HG02981 (cell line): ENCODE measurements around the gene KIAA0586.
"Not testable (repeated sequence)": the region's sequence is repeated elsewhere in the genome, so short reads cannot be mapped to it uniquely, and the experiment has no call there.

Experiments
- ATAC-seq: cut with Tn5 transposase; IDR thresholded peaks from one replicate; pipeline ENCODE4 v1.9.1; 2021; ENCODE audit warnings: mild to moderate bottlenecking, moderate library complexity; ENCODE audit not compliant: unreplicated experiment

KIAA0586 gene

DNA sequence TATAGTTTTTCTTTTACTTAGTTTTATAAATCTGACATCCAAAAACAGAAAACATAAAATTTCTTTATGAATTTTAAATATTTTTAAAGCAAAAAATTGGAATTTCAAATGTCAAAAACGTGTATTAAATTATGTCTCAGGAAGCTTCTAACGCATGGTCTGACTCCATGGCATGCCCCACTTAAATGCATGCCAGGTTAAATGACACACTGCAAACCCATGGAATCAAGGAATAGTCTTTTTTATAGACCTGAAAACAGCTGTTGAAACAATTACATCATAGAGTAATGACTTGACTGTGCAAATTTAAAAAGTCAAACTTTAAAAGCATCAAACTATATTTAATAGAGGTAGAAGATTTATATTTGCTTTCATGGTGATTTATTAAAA, 114.1 kb downstream of the KIAA0586 start:
- no peak for ATAC-seq

DNA sequence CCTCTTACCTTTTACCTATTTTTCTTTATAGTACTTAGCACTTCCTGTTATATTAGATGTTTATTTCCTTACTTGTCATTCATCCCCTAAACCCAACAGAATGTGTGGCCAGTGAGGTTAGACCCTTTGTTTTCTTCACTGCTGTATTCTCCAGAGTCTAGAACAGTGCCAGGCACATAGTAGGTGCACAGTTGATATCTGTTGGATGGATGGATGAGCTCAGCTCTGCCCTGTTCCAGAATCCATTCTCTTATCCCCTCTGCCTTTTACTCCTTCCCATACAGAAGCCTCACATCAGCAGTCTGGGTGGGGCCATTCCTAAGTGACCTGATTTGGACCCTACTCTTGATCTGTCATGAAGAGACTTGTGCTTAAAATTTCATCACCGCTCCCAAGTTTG, 115.7 kb downstream of the KIAA0586 start:
- no peak for ATAC-seq

DNA sequence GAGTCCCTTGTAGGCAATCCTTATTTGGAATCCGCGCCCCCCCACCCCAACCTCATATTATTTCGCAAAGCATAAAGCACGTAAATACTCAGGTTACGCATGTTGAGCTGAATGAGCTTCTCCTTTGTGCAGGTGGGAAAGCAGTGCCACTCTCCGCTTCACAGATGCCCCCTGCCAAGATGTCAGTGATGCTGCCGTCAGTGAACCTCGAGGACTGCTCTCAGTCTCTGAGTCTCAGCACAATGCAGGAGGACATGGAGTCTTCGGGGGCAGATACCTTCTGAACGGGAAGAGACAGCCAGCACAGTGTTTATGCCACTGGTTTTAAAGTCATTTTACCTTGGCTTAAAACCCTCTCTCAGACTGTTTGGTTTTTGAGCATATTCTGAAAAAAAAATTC, 120.1 kb downstream of the KIAA0586 start:
- ATAC-seq, result no peak

DNA sequence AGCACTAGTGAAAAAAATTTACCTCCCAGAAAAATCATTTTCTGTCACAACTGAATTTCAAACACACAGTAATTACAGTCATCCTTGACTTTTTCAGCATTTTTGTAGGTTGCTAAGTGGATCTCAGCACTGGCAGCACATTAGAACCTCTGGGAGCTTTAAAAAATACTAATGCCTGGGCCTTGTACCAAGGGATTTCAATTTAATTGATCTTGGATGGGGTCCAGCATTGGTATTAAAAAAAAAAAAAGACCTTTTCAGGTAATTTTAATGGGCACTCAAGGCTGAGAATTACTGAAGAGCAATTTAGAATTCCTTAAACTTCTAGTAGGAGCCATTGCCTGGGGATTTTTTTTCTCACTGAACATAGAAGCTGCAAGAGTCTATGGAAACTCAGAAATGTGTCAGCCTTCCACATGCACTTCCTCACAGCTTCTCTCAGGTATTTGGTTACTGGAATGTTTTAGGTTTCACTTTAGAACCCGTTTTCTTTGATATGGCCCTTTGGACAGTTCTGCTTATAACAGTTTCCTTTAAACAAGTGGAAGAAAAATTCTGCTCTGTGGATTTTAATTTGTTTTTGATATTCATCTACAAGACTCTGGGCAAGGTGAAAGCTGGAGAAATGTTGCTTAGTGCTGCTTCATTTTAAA, 121.7 kb downstream of the KIAA0586 start:
- no peak for ATAC-seq

DNA sequence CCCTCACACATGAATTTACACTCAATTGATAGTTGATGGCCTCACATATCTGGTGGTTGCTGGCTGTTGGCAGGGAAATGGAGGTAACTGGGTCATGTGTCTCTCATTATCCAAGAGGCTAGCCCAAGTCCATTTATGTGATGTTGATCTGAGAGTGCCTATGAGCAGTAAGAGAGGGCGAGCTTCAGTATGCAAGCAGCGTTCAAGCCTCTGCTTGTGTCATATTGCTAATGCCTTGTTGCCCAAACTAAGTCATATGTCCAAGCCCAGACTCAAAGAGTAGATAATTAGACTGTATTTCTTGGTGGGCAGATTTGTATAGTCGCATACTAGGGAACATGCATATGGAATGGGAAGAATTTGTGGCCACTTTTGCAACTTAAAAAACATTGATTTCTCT, 126.4 kb downstream of the KIAA0586 start:
- ATAC-seq, result no peak

DNA sequence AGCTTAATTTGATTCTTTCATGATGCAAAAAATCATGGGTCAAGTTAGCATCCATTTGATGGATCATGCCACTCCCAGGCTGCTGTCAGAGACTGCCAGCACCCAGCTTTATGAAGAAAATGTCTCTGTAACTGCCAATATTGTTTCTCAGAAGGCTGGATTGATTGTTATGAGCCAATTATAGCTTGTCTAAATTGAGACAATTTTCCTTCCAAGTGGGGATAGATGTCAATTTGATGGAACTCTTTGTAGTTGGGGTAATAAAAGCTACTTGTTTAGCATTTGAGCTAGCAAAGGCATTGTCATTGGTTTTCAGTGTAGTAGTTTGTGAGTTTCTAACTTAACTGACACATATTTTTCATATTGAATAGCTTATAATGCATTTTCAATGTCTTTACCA, 128.1 kb downstream of the KIAA0586 start:
- ATAC-seq, result no peak

DNA sequence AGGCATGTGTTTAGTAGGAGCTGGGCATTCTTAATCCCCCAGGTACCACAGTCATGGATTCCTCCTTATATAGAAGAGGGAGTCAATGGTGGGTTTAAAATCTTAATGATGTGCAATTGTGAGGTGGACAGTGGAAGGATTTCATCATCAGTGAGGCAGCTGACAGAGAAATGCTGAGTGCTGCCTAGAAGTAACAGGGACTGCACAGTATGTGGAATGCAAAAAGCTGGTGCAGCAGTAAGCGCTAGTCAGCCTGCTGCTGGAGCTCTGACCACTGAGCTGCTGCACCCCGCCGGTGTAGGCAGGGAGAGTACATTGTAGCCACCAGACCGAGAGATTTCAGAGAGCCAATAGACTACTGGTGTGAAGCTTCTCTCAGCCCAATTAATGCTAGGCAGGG, 129.7 kb downstream of the KIAA0586 start:
- ATAC-seq, result no peak

DNA sequence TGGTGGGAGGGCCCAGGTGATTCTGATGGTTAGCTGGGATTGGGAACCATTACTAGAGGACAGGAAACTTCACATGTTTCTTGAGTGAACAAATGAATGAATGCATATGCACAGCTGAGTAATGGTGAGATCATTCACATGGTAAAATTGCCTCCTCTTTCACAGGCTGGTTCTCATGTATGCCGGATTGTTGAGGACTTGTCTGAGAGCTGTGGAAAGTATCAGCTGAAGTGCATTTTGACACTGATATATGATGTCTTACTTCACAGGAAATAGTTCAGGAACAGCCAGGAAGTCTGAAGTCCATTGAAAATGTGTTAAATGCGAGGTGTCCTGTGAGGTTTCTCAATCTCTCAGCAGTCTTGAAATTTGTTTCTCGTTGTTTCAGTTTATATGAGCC, 132.7 kb downstream of the KIAA0586 start:
- ATAC-seq, result no peak

DNA sequence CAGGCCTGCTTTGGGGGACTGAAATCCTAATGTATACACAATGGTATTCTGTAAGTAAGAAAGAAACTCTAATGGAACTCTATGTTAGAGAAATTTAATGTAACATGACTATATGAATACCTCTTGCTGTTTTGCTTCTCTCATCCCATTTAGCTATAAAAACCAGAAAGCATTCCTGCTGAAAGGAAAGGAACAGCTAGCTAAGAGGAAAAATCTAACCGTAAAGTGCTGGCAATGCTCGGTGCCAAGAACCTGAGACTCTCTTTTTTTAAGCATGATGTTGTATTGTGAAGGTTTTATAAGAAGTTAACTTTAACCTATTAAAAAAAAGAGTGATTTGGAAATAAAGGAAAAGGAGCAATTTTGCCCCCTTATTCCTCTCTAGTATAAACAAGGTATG, 134.6 kb downstream of the KIAA0586 start:
- no peak for ATAC-seq

DNA sequence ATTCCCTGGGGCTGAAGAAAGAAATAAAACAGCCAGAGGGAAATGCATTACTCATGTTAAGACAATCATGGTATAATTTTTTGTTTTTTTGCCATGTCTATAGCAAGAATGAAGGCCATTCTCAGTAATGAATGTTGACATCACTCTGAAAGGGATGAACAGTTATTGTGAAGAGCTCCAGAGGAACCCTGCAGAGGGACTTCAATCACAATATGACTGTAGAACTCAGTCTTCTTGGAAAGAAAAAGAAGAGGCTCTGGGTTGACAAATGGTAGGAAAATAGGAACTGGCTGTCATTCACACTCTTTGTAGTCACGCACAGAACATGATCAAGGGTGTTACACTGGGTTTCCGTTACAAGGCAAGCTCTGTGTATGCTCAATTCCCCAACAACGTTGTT, 136.5 kb downstream of the KIAA0586 start:
- ATAC-seq, result no peak

DNA sequence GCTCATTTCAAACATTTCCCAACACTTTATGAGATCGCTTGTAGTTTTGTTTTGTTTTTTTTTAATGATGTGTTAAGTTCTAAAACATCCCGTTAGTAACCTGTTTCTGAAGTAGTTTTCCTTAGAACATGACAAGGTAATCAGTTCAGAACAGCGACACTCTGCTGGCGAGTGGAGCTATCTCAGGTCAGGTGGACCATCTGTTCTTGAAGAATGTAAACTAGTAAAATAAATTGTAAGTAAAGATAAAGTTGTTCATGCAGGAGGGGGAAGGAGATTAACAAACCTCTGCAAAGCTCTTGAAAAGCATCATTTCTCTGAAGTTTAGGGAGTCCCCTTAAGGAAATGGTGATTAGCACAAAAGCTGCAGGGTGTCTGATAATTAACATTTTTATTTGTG, 138.3 kb downstream of the KIAA0586 start:
- ATAC-seq, result no peak

DNA sequence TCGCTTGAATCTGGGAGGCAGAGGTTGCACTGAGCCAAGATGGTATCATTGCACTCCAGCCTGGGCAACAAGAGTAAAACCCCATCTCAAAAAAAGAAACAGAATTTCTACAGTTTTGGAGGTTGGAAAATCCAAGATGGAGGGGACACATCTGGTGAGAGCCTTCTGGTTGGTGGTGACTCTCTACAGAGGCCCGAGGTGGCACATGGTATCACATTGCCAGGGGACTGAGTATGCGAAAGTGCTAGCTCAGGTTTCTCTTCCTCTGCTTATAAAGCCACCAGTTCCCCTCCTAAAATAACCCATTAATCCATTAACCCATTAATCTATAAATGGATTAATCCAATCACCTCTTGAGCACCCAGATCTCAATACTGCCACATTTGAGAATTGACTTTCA, 139.5 kb downstream of the KIAA0586 start:
- no peak for ATAC-seq

DNA sequence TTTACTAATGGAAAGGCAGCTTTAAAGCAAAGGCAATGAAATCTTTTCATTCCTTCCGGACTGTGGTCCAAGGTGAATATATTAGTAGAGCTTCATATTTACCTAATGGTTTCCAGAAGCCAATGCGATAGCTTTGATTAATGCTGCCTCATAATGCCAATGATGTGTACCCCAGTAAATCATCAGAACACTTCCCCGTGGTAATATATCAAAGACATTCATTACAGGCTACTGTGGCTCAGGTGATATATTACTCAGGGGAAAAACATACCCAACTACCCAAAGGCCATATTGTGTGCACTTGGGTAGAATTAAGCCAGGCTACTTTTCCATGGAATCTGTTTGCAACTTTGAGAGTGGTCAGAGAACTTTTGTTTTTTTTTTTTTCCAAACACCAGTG, 140.8 kb downstream of the KIAA0586 start:
- no peak for ATAC-seq

DNA sequence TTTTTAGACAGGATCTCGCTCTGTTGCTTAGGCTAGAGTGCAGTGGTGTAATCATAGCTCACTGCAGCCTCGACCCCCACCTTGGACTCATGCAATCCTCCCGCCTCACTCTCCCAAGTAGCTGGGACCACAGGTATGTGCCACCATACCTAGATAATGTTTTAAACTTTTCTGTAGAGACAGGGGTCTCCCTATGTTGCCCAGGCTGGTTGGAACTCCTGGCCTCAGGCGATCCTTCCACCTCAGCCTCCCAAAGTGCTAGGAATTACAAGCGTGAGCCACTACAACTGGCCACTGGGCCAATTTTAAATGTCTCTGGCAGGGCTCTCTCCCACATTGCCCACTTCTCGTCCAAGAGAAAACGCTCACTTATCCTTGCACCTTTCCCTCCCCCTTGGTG, 143.7 kb downstream of the KIAA0586 start:
- no peak for ATAC-seq

DNA sequence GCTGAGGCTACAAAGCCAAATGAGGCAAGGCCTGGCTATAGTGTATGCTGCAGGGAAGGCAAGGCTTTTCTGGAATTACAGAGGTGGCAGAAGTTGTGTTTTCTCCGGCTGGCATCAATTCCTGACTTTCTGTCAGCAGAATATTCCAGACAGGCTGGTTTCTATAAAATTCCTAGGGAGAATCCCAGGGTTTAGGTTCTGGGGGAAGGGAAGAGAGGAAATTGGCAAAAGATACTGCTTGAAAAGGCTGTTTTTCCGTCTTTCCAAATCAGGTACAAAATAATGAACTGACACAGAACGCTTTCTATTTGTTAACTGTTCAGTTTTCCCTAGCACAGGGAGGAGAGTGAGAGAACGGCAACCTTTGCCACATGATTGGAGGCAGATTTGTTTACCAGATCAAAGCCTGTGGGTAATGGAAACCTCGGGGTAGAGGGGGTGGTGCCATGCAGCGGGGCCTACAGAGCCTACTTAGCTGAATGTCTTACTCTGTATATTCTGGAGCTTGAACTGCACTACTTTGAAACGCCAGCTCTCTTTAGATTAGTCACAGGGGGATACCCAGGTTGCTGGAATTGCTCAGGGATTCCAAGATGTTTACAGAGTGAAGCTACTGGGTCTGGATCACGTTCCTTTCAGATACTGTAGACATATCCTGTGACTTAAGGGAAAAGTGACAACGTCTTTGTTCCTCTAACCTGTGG, 144.4 kb downstream of the KIAA0586 start:
- ATAC-seq, result no peak

DNA sequence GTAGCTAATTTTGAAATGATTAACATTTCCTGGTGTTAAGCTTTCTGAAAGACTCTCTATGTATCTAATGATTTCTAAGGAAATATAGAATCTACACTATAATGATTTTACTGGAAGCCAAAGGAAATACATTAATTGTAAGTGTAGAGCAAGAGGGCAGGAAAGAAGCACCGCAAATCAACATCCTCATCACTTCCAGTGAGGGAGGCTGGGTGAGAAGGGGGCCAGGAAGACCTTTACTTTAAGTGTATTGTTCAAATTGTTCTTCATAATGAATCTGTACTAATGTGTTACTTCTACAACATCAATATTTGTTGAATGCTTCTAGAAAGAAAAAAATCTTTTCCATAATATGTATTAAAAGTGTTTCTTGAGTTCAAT, 144.9 kb downstream of the KIAA0586 start:
- ATAC-seq, result no peak

DNA sequence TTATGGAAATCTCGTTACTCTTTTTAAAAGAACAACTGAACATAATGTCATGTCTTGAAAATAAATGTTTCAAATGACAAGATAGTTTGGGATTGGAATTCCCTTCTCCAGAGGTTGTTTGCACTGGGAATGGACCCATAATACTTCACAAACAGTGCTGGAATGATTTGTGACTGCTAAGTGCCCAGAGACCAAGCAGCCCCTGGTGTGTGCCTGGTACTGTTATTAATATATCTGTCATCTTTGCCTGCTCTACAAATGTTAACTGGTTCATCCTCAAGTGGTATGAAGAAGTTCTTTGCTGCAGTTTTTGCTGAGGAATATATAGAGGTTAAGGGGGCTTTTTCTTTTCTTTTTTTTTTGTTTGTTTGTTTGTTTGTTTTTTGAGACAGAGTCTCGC, 145.3 kb downstream of the KIAA0586 start:
- ATAC-seq, result no peak

DNA sequence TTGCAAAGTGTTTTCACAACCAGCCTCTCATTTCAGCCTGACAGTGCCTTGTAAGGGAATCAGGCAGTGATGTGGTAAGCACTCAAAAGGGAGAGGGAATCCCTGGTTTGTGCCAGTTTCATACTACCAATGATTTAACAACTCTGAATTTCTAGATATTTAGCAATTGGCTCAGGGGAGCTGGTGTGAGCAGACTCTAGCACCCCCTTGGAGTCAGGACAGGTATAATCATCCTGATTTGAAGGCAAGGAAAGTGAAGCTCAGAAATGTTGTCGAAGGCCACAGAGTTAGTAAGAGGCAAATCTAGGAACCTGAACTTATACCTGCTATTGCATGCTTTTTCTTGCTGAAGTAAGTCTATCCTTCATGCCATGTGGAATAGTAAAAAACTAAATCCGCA, 147.1 kb downstream of the KIAA0586 start:
- no peak for ATAC-seq

DNA sequence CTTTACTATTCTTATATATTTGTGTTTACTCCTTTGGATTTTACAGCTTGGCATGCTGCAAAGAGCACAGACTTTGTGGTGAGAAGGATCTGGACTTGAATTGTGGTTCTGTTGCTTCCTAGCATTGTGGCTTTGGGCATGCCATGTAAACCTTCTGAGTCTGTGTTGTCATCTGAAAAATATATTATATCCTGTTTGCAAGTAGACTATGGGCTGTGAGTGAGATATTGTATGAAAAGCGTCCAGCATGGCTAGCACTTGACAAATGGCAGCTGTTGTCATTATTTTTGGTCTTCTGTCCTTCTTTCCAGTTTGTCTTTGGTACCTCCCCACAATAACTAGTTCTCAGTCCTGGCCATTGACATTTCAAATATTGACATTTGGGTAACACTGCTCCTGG, 148.4 kb downstream of the KIAA0586 start:
- no peak for ATAC-seq

DNA sequence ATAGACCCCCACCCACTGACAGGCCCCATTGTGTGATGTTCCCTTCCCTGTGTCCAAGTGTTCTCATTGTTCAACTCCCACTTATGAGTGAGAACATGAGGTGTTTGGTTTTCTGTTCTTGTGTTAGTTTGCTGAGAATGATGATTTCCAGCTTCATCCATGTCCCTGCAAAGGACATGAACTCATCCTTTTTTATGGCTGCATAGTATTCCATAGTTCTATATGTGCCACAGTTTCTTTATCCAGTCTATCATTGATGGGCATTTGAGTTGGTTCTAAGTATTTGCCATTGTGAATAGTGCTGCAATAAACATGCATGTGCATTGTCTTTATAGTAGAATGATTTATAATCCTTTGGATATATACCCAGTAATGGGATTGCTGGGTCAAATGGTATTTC, 152.5 kb downstream of the KIAA0586 start:
- ATAC-seq, result not testable (repeated sequence)

DNA sequence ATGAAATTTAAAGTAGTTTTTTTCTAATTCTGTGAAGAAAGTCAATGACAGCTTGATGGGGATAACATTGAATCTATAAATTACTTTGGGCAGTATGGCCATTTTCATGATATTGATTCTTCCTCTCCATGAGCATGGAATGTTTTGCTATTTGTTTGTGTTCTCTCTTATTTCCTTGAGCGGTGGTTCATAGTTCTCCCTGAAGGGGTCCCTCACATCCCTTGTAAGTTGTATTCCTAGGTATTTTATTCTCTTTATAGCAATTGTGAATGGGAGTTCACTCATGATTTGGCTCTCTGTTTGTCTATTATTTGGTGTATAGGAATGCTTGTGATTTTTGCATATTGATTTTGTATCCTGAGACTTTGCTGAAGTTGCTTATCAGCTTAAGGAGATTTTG, 153.9 kb downstream of the KIAA0586 start:
- not testable (repeated sequence) for ATAC-seq

DNA sequence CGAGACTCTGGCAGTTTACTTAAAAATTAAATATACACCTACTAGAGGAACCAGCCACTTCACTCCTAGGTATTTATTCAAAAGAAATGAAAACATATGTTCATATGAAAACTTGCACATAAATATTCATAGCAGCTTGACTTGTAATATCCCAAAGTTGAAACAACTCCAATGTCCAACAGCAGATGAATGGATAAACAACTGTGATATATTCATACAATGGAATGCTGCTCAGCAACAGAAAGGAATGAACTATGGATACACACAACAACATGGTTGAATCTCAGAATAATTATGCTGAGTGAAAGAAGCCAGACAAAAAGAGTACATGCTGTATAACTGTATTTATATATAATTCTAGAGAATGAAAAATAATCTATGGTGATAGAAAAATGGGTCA, 156.9 kb downstream of the KIAA0586 start:
- ATAC-seq, result no peak

DNA sequence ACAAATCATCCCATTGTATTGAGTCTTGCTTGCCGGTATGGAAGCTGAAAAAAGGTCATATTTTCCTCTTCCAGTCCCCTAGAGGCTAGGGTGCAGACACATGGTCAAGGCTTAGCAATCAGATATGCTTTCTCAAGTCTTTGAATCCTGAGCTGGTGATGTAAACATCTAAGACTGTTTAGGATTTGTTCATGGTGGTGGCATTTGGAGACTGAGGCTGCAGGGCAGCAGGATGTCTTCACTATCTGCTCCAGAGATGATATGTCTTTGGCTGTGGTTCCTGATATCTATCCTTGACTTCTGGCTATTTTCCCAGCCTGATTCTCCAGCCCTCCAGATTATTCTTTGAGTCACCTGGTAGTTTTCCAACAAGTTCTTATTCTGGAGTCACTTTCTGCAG, 159.8 kb downstream of the KIAA0586 start:
- ATAC-seq, result no peak
